HepG2 (cell line): ENCODE measurements around the gene SEPHS1. TPM values are rescaled to one million over a fixed set of nuclear protein-coding genes. Genes with fewer than 3 reads are reported as not detected.
A peak's percentile ranks its signal among the peaks of the same experiment; 100 is the strongest.

Experiments
- ATAC-seq: fragments of 200-7000 bp; cut with Tn5 transposase; 3 replicates; pipeline ENCODE4 v1.9.1; 2020; ENCODE audit warnings: mild to moderate bottlenecking, moderate library complexity
- BruUV-seq: library from RNA; stranded (reverse); fragments of 400-500 nt; replicated peaks from 2 replicates; lab custom pipeline; 2021; lab: Mats Ljungman, UMichigan
- CTCF ChIA-PET: fragments of 300-600 bp; formaldehyde crosslinking; extraction: SDS; loops from one replicate; lab custom pipeline; 2021; ENCODE audit warnings: low total read pairs, inconsistent platforms, low intra/inter-chr PET ratio; lab: Yijun Ruan, JAX
- POLR2A ChIA-PET: fragments of 350-600 bp; sonication (Branson Sonifier 250); formaldehyde crosslinking; loops from one replicate; lab custom pipeline; 2020; ENCODE audit warnings: antibody characterized with exemption, inconsistent platforms; lab: Yijun Ruan, JAX
- DNase-seq: peaks from one replicate; pipeline ENCODE4 v3.0.0-alpha.2; 2015; ENCODE audit warnings: low spot score
- FAIRE-seq: peaks from 3 replicates; lab custom pipeline; 2011; peaks lifted over from hg19 to GRCh38; lab: Jason Lieb, UNC
- H2AFZ ChIP-seq: one replicate; pipeline ENCODE4 v1.6.1; 2011; ENCODE audit warnings: low read length, inconsistent platforms
- H3K27ac ChIP-seq: fragments of 300-600 bp; 3 replicates; pipeline ENCODE4 v1.8.0; 2011; ENCODE audit warnings: mixed run types, mild to moderate bottlenecking, mixed read lengths, low read length, inconsistent platforms; ENCODE audit not compliant: insufficient read depth; ENCODE audit errors: extremely low read length
- H3K27me3 ChIP-seq, 2 experiments: fragments of 200-600 bp in 1 of 2; 2 replicates in 1 of 2; 3 replicates in 1 of 2; pipeline versions ENCODE4 v1.6.0 to v1.8.0; 2011; ENCODE audit warnings: low read length in 2 of 2, mild to moderate bottlenecking in 2 of 2, moderate library complexity in 2 of 2, inconsistent platforms in 1 of 2; ENCODE audit not compliant: insufficient read depth in 2 of 2, control insufficient read depth in 1 of 2
- H3K36me3 ChIP-seq, 2 experiments: fragments of 200-600 bp in 1 of 2; replicated peaks in 1 of 2; 2 replicates in 1 of 2; 3 replicates in 1 of 2; pipeline versions ENCODE4 v1.5.1 to v1.8.0; 2011; ENCODE audit warnings: low read length in 2 of 2, inconsistent platforms in 1 of 2; ENCODE audit not compliant: insufficient read depth in 2 of 2, control insufficient read depth in 1 of 2
- H3K4me1 ChIP-seq: 2 replicates; pipeline ENCODE4 v1.5.1; 2012; ENCODE audit warnings: low read length, inconsistent platforms; ENCODE audit not compliant: insufficient read depth
- H3K4me2 ChIP-seq: 2 replicates; pipeline ENCODE4 v1.6.0; 2011; ENCODE audit warnings: low read depth, low read length, inconsistent platforms
- H3K4me3 ChIP-seq, 3 experiments: fragments of 200-600 bp in 1 of 3; sonication (generic), shearing (Covaris generic) in 1 of 3; replicated peaks in 1 of 3; 2 replicates each; pipeline ENCODE4 v1.5.1; 2011 to 2016; ENCODE audit warnings: low read length in 3 of 3, inconsistent platforms in 2 of 3, low read depth in 2 of 3, mild to moderate bottlenecking in 2 of 3, control low read depth in 1 of 3, mixed read lengths in 1 of 3; ENCODE audit not compliant: insufficient read depth in 1 of 3
- H3K79me2 ChIP-seq: one replicate; pipeline ENCODE4 v1.6.1; 2011; ENCODE audit warnings: low read length, inconsistent platforms; ENCODE audit not compliant: insufficient read depth
- H3K9ac ChIP-seq: 2 replicates; pipeline ENCODE4 v1.6.0; 2011; ENCODE audit warnings: mild to moderate bottlenecking, low read depth, low read length, inconsistent platforms; ENCODE audit not compliant: insufficient read depth
- H3K9me3 ChIP-seq: 2 replicates; pipeline ENCODE4 v1.5.1; 2012; ENCODE audit warnings: mild to moderate bottlenecking, low read length
- H4K20me1 ChIP-seq: 2 replicates; pipeline ENCODE4 v1.6.0; 2011; ENCODE audit warnings: inconsistent platforms, mild to moderate bottlenecking, low read length, moderate library complexity; ENCODE audit not compliant: insufficient read depth
- ATF7 ChIP-seq, 2 experiments: fragments of 450-650 bp in 1 of 2; sonication (generic) in 1 of 2; formaldehyde crosslinking in 1 of 2; IDR thresholded peaks; 2 replicates each; pipeline versions ENCODE4 v1.4.0 to v1.6.1; 2016 to 2020; ENCODE audit warnings: antibody characterized with exemption in 1 of 2, mild to moderate bottlenecking in 1 of 2, missing genetic modification reagents in 1 of 2
- ATM ChIP-seq: fragments of 450-650 bp; IDR thresholded peaks from 2 replicates; pipeline ENCODE4 v1.7.1; 2017; ENCODE audit warnings: mild to moderate bottlenecking, borderline replicate concordance
- FOSL2 ChIP-seq: sonication (generic); formaldehyde crosslinking; IDR thresholded peaks from 2 replicates; pipeline ENCODE4 v1.4.0; 2020; ENCODE audit warnings: missing genetic modification reagents
- KAT8 ChIP-seq: IDR thresholded peaks from 2 replicates; pipeline ENCODE4 v1.6.1; 2016; ENCODE audit warnings: missing genetic modification reagents, missing compliant biosample characterization
- NAIF1 ChIP-seq: sonication (generic); formaldehyde crosslinking; IDR thresholded peaks from 2 replicates; pipeline ENCODE4 v1.5.0; 2020; ENCODE audit warnings: mild to moderate bottlenecking, missing genetic modification reagents, borderline replicate concordance
- PHF5A ChIP-seq: IDR thresholded peaks from one replicate; pipeline ENCODE4 v1.6.1; 2018; ENCODE audit warnings: low read depth, missing genetic modification reagents; ENCODE audit not compliant: unreplicated experiment
- RFX5 ChIP-seq: IDR thresholded peaks from 2 replicates; pipeline ENCODE4 v1.6.1; 2011; ENCODE audit warnings: low read depth, low read length, improper control_type of control experiment
- ZBTB20 ChIP-seq: sonication (generic); formaldehyde crosslinking; IDR thresholded peaks from 2 replicates; pipeline ENCODE4 v1.8.1; 2023; ENCODE audit warnings: missing genetic modification reagents, low read depth, mild to moderate bottlenecking, borderline replicate concordance
- ZNF430 ChIP-seq: sonication (generic); formaldehyde crosslinking; IDR thresholded peaks from 2 replicates; pipeline ENCODE4 v1.9.0; 2021; ENCODE audit warnings: mild to moderate bottlenecking, missing genetic modification reagents
- WGBS: methylation state at CpG from one replicate; pipeline ENCODE4 v1.1.6; 2017; ENCODE audit warnings: low lambda C conversion rate; 5-methylcytosine and 5-hydroxymethylcytosine counted together
- in situ Hi-C: cut with HindIII; loops from 2 replicates; pipeline ENCODE4 v1.10.0; 2017; ENCODE audit warnings: low pct_unique_long_range_greater_than_20kb; ENCODE audit not compliant: extremely low pct_ligation_motif_present
- intact Hi-C: fragments of 100-400 bp; cut with micrococcal nuclease; formaldehyde crosslinking; loops from one replicate; pipeline ENCODE4 v1.10.0; 2022; ENCODE audit not compliant: unreplicated experiment
- polyA plus RNA-seq, 8 experiments: library from polyadenylated mRNA; depleted of rRNA in 3 of 8; stranded (reverse) in 7 of 8; unstranded in 1 of 8; fragments of >200 nt; fragmentation: Illumina TruSeq in 4 of 8; extraction: Trizol in 4 of 8; gene quantifications; 2 replicates each; pipeline versions ENCODE4 v1.2.1 to v1.2.3, GENCODE V29; 2011 to 2016; ENCODE audit warnings: low read depth in 4 of 8, missing spikeins in 1 of 8, mixed read lengths in 1 of 8; ENCODE audit not compliant: insufficient read depth in 1 of 8
- total RNA-seq, 5 experiments: library from RNA; depleted of rRNA; stranded (reverse); fragments of >200 nt; fragmentation: Illumina TruSeq; extraction: Trizol; gene quantifications; 2 replicates each; pipeline ENCODE4 v1.2.3, GENCODE V29; 2016; ENCODE audit warnings: low read depth in 1 of 5
- TF ChIP-seq, protein P1 (sequence below): fragments of 450-650 bp; IDR thresholded peaks from 2 replicates; pipeline ENCODE4 v1.6.1; 2017
- TF ChIP-seq, protein P2 (sequence below): sonication (generic); formaldehyde crosslinking; IDR thresholded peaks from 2 replicates; pipeline ENCODE4 v1.5.1; 2020; ENCODE audit warnings: mild to moderate bottlenecking, missing genetic modification reagents, moderate library complexity
- TF ChIP-seq, protein P3 (sequence below): IDR thresholded peaks from 2 replicates; pipeline ENCODE4 v1.6.1; 2016; ENCODE audit warnings: mild to moderate bottlenecking

Gene SEPHS1
- total and polyA plus RNA-seq, 2 of the 13 experiments (the other 11 are each of a cell fraction or from before 2014, with no cell fraction given), result 57.8 to 61.5 TPM

DNA sequence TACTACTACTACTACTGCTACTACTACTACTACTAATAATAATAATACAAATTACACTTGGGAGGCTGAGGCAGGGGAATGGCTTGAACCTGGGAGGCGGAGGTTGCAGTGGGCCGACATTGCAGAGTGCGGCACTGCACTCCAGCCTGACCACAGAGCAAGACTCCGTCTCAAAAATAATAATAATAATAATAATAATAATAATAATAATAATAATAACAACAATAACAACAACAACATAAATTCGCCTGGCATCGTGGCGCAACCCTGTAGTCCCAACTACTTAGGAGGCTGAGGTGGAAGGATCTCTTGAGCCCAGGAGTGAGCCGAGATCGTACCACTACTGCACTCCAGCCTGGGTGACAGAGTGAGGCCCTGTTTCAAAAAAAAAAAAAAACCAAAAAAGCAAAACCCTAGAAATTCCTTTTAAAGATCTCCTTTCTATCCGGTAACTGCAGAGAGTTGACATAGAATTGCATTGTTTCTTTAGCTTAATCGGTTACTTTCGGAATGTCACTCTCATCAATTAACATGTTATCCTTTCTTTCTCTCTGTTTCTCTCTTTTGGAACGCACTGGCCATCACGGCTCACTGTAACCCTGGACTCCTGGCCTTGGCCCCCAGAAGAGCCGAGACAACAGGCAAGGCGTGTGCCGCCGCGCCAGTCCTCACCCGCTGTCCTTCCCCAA, 49.2 kb downstream of the SEPHS1 start:
- Histone ChIP-seq H4K20me1 (no peaks in the 10 kb centered on the region), H3K27me3 (no peaks in the 10 kb centered on the region), H3K79me2 (no peaks in the 10 kb centered on the region), H3K9ac (peak overlapping the region; percentile 91), H3K4me2 (peak overlapping the region; percentile 91), H2AFZ (no peak overlapping the region), H3K4me1 (peaks cover 35% of the 10 kb centered on the region), H3K4me3 (peak overlapping the region; percentile 70 to 79 (median 74)), H3K36me3 (peaks cover 0 to 7% of the 10 kb centered on the region in 2 experiments; a peak in 1 of 5 replicates), H3K9me3 (no peaks in the 10 kb centered on the region), H3K27ac (peak overlapping the region; percentile 96)
- no TSS peak for BruUV-seq
- intact Hi-C loops (no loop called here), in situ Hi-C loops (no loop called here)
- ChIA-PET POLR2A (interaction anchor here (0.7 to 5.9 kb wide), 14 partner anchors 7 to 137 kb away, joined by 3 to 109 read pairs (median 6); partner anchors contain the start of gene MCM10), CTCF (no interaction called here)
- ATAC-seq, result no peak
- FAIRE-seq, result peak; percentile 47
- 30% methylated on average over 20 of the region's 20 CpGs for WGBS
- DNase-seq, result no peak
- TF ChIP-seq, protein P1, sequence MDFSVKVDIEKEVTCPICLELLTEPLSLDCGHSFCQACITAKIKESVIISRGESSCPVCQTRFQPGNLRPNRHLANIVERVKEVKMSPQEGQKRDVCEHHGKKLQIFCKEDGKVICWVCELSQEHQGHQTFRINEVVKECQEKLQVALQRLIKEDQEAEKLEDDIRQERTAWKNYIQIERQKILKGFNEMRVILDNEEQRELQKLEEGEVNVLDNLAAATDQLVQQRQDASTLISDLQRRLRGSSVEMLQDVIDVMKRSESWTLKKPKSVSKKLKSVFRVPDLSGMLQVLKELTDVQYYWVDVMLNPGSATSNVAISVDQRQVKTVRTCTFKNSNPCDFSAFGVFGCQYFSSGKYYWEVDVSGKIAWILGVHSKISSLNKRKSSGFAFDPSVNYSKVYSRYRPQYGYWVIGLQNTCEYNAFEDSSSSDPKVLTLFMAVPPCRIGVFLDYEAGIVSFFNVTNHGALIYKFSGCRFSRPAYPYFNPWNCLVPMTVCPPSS, result no peak
- TF ChIP-seq, protein P2, sequence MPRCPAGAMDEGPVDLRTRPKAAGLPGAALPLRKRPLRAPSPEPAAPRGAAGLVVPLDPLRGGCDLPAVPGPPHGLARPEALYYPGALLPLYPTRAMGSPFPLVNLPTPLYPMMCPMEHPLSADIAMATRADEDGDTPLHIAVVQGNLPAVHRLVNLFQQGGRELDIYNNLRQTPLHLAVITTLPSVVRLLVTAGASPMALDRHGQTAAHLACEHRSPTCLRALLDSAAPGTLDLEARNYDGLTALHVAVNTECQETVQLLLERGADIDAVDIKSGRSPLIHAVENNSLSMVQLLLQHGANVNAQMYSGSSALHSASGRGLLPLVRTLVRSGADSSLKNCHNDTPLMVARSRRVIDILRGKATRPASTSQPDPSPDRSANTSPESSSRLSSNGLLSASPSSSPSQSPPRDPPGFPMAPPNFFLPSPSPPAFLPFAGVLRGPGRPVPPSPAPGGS (CRISPR knock-in tag), result no peak
- TF ChIP-seq RFX5, result no peak
- peak; percentile 49; the same call in 1 of the 2 replicates for TF ChIP-seq KAT8 (CRISPR knock-in tag)
- TF ChIP-seq, protein P3, sequence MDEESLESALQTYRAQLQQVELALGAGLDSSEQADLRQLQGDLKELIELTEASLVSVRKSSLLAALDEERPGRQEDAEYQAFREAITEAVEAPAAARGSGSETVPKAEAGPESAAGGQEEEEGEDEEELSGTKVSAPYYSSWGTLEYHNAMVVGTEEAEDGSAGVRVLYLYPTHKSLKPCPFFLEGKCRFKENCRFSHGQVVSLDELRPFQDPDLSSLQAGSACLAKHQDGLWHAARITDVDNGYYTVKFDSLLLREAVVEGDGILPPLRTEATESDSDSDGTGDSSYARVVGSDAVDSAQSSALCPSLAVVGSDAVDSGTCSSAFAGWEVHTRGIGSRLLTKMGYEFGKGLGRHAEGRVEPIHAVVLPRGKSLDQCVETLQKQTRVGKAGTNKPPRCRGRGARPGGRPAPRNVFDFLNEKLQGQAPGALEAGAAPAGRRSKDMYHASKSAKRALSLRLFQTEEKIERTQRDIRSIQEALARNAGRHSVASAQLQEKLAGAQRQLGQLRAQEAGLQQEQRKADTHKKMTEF (CRISPR knock-in tag), result no peak
- no peak for TF ChIP-seq PHF5A (CRISPR knock-in tag)
- no peak for TF ChIP-seq ZNF430 (CRISPR knock-in tag)
- no peak for TF ChIP-seq ATM
- no peak for TF ChIP-seq NAIF1
- no peak for TF ChIP-seq ZBTB20 (CRISPR knock-in tag)
- no peak for TF ChIP-seq FOSL2 (CRISPR knock-in tag)
- TF ChIP-seq ATF7 (IDR thresholded peaks at IDR 0.05), result no peak
- no peak for TF ChIP-seq ATF7 (CRISPR knock-in tag; IDR thresholded peaks at IDR 0.05)
